Fibroblast of the aortic adventitia (primary cell): ENCODE results near the gene DBF4B. TPM values are rescaled to one million over a fixed set of nuclear protein-coding genes. Genes with fewer than 3 reads are reported as not detected.
"Not testable (repeated sequence)": the region's sequence is repeated elsewhere in the genome, so short reads cannot be mapped to it uniquely, and the experiment has no call there.

Source experiments
- DNase-seq: peaks from one replicate; pipeline ENCODE4 v3.0.0-alpha.2; 2010; ENCODE audit warnings: low read depth
- H3K4me3 ChIP-seq: 2 replicates; pipeline ENCODE4 v1.5.1; 2011; ENCODE audit warnings: low read depth, mild to moderate bottlenecking, control low read depth, low read length, moderate library complexity
- total RNA-seq: library from RNA; depleted of rRNA; stranded (reverse); fragments of >200 nt; gene quantifications from 2 replicates; pipeline ENCODE4 v1.2.3, GENCODE V29; 2012; ENCODE audit warnings: low replicate concordance
- TF ChIP-seq, protein P1 (sequence below): IDR thresholded peaks from 2 replicates; pipeline ENCODE4 v1.5.1; 2011; ENCODE audit warnings: mild to moderate bottlenecking, low read length, control low read depth, inconsistent platforms; ENCODE audit not compliant: insufficient read depth

DBF4B gene
- total RNA-seq, 1 donor = 4.9 TPM

DNA sequence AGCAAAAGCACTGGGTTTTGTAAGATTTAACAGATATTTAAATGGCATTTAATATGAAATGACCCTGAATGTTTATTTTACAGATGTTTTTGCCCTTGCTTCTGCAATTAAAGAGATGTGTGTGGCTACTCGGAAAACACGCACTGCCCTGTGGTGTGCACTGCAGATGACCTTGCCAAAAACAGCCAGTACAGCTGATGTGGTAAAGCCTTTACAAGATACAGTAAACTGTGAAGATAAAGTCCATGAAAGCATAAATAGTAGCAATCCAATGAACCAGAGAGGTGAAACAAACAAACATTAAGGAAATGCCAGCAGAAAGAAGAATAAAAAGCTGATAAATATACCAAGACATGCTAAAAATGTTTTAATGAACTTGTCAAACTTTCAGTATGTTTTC lies 34.6 kb upstream of the DBF4B start:
- TF ChIP-seq, protein P1, sequence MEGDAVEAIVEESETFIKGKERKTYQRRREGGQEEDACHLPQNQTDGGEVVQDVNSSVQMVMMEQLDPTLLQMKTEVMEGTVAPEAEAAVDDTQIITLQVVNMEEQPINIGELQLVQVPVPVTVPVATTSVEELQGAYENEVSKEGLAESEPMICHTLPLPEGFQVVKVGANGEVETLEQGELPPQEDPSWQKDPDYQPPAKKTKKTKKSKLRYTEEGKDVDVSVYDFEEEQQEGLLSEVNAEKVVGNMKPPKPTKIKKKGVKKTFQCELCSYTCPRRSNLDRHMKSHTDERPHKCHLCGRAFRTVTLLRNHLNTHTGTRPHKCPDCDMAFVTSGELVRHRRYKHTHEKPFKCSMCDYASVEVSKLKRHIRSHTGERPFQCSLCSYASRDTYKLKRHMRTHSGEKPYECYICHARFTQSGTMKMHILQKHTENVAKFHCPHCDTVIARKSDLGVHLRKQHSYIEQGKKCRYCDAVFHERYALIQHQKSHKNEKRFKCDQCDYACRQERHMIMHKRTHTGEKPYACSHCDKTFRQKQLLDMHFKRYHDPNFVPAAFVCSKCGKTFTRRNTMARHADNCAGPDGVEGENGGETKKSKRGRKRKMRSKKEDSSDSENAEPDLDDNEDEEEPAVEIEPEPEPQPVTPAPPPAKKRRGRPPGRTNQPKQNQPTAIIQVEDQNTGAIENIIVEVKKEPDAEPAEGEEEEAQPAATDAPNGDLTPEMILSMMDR = no peak
- H3K4me3 ChIP-seq = no peak overlapping the region
- no peak for DNase-seq

DNA sequence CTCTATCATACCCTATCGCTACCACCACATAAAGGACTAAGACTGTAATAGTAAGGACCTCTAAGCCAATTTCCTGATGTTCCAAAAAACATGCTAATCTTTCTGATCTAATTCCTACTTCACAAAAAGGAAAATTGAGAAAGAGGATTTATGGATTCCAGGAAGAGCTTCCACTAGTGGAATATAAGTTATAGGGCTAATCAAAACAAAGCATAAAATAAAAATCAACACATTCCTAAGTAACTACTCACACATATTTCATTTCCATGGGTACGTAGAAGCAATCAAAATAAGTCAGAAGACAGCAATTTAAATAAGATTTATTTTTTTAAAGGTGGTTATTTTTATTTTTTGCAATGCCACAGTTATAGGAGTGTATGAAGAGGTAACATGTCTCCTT lies 31.3 kb upstream of the DBF4B start:
- peak; percentile 23 for DNase-seq
- TF ChIP-seq, protein P1 = no peak
- no peak overlapping the region for H3K4me3 ChIP-seq

DNA sequence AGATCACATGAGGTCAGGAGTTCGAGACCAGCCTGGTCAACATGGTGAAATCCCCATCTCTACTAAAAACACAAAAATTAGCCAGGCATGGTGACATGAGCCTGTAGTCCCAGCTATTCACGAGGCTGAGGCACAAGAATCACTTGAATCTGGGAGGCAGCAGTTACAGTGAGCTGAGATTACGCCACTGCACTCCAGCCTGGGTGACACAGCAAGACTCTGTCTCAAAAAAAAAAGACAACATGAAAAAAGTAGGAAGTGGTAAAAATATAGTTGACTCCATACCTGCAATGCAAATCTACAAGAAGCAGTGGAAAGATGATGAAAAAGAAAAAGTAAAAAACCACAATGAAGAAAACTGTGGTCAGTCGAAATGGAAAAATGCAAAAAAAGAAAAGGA lies 25.2 kb upstream of the DBF4B start:
- H3K4me3 ChIP-seq, DNase-seq: not testable (repeated sequence)

DNA sequence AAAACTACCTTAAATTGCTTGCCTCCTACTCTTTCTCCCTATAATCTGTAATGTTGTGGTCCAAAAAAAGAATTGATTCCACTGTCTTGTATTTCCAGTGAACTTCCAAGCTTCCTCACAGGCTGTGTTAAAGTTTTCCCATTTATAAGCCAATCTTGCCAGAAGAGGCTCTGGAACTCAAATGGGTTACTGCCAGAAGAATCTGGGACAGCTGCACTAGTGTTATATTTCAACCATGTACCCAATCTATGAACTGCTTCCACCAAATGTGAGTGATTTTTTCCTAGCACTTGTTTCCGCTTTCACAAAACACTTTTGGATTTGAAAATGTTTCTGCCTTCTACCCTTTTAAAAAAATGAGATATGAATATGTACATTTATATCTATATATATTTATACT lies 20.7 kb upstream of the DBF4B start:
- TF ChIP-seq, protein P1 = no peak
- no peak for DNase-seq
- H3K4me3 ChIP-seq = no peak overlapping the region

DNA sequence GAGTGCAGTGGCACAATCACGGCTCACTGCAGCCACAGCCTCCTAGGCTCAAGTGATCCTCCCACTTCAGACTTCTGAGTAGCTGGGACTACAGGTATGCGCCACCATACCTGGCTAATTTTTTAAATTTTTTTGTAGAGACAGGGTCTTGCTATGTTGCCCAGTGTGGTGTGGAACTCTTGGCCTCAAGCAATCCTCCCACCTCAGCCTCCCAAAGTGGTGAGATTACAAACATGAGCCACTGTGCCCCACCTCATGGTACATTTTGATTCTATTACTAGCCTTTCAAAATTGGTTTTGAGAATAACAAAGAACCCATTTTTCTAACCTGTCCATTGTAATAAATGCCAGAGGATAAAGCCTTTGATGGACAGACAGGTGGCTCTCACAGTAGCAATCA lies 20.3 kb upstream of the DBF4B start:
- TF ChIP-seq, protein P1 = no peak
- DNase-seq = no peak
- H3K4me3 ChIP-seq = peak overlapping the region; percentile 100

DNA sequence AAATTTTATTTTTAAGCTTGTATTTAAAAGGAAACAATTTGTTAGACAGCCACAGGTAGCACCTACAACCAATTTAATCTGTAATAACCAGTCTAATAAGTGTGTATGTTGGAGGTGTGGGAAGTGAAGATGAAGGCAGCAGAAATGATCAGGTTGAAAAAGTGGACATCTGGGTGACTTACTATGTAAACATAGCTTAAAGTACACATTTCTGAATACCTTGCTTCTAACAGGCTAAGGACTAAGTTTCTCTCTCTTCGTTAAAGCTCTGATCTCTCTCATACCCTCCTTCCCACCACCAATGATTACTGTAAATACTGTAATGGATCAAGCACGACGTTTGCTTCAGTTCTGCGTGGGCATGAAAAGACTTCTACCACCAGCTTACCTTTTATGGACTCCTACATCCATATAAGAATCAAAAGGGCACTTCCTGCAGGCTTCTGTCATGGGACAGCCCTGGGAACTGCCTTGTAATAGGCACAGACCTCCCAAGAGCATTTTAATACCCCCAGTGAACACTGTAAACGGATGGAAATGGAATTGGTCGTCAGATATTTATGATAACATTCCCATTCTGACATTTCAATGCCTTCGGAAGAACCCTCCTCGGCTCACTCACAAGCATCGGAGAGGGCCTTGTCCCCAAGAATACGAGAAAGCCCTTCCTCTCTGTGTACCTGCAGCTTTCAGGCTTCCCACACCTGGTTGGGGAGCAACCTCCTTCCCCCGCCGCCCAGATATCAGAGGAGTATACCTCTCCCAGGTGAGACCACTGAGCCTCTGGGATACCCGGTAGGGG lies 19.6 kb upstream of the DBF4B start:
- peak overlapping the region; percentile 100 for H3K4me3 ChIP-seq
- peak; percentile 2 for DNase-seq
- TF ChIP-seq, protein P1 = no peak

DNA sequence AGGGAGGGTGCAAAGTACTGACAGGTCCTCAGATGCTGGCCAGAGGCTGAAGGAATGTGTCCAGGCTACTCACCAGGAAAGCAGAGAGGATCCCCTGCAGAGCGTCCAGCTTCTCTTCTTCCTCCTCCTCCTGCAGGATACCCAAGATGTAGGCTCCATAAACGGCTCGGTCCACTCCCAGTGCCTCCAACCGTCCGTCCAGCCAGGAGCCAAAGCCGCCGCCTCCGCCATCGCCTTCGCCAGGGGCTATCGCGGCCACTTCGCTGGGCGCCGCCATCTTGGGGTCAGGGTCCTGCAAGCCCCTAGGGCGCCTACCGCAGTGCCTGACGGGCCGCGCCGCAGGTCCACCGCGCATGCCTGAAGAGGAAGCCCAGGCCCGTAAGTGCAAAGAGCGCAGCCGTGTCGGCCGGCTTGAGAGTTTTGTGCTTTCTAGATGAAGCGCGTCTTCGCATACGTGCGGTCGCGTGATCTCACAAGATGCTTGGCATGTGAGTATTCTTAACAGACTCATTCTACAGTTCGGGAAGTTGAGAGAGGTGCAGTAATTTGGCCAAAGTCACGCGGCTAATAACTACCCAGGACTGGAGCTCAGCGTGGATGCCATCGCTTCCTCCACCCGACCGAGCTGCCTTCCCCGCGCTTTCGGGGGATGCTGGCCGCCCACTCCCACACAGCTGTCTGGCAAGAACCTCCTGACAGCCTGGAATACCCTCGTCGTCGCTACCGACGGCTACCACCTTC lies 18.8 kb upstream of the DBF4B start, which contains the start of gene CCDC43:
Gene CCDC43, minus strand, starts transcription at position 300 of the 741 bp plus-strand sequence. Its CDS starts 23 bp downstream, at position 277.
- TF ChIP-seq, protein P1 = no peak
- peak; percentile 94 for DNase-seq
- H3K4me3 ChIP-seq = peak within 1 kb of the TSS; percentile 100
